ENCODE results near the gene DESI1.
"Not testable (repeated sequence)": the region's sequence is repeated elsewhere in the genome, so short reads cannot be mapped to it uniquely, and the experiment has no call there.

DESI1 gene

GRCh38 chr22:41620589-41621098, at the start of gene DESI1:
DESI1 (minus strand) TSS chr22:41621043; CDS start chr22:41620839, 204 bp downstream.
- no peak for TF ChIP-seq CTCF (IDR thresholded peaks at IDR 0.05; ENCODE audit: control extremely low read depth, extremely low read depth, low read depth, missing control alignments)
- POLR2A ChIA-PET, result interaction anchor here (0.6 to 2.0 kb wide), 5 partner anchors 14 to 326 kb away, joined by 3 to 7 read pairs (median 6); partner anchors contain the start of genes PMM1 and TOB2
- CTCF ChIA-PET, result interaction anchor here (1.5 kb wide), 2 partner anchors 23 to 46 kb away, joined by 4 to 5 read pairs; no protein-coding TSS in a partner anchor
- DNase-seq (ENCODE audit: extremely low spot score), result peak; percentile 47

DNA sequence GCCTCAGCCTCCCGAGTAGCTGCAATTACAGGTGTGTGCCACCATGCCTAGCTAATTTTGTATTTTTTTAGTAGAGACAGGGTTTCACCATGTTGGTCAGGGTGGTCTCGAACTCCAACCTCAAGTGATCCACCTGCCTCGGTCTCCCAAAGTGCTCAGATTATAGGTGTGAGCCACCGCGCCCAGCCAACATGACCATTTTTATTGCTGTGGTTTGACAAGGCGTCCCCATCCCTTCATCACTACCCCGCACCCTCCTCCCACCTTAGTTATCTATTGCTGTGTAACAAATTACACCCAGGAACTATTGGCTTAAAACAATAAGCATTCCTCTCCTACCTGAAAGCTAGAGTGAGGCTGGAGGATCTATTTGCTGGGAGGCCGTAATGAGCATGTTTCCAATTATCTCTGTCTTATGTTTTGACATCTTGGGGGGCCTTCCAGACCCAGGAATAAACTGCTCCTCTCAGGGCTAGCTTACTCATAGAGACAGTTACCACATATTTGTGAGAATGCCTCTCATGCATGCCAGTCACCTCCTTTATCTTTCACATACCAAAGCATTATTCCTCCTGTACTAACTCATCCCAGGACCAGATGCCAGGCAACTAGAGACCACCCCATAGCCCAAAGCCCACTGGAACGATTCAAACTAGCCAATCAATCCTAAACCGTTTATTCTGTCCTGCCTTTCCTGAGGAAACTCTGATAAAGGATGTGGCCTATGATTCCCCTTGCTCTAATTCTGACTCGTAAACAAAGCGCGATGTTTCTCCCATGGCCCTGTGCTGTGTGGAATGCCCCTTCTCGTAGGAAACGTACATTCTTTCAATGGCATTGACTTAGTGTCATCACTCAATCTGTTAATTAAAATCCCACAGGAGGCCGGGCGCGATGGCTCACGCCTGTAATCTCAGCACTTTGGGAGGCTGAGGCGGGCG, 48.4 kb upstream of the DESI1 start:
- no peak for DNase-seq (ENCODE audit: extremely low spot score)
- ChIA-PET CTCF (interaction anchor here (0.8 to 5.0 kb wide), 3 partner anchors 9 to 271 kb away, joined by 3 to 34 read pairs (median 3); no protein-coding TSS in a partner anchor), POLR2A (interaction anchor here (0.7 to 0.9 kb wide), 2 partner anchors 19 to 130 kb away, joined by 5 to 16 read pairs; no protein-coding TSS in a partner anchor)
- no peak for TF ChIP-seq CTCF (IDR thresholded peaks at IDR 0.05; ENCODE audit: control extremely low read depth, extremely low read depth, low read depth, missing control alignments)

DNA sequence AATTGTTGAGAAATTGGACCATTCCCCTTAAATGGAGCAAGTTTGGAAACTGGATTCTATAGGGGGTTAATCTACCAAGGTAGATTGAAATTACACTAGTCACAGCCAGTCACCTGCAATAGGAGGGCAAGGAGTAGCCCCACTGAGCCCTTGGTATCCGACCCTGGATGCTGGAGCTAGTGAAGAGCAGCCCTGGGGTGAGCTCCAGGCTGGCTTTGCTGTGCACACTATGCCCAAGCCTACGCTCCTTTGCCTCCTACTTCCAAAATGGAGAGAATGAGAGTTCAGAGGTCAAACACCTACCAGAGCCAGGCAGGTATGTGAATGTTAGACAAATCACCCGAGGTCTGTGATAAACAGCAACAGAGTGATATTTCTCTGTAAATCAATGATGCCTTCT, 44.1 kb upstream of the DESI1 start:
- ChIA-PET POLR2A (no interaction called here), CTCF (interaction anchor here (0.8 to 4.8 kb wide), 6 partner anchors 9 to 261 kb away, joined by 3 to 82 read pairs (median 4); partner anchors contain the start of gene MEI1)
- DNase-seq (ENCODE audit: extremely low spot score), result no peak
- TF ChIP-seq CTCF (IDR thresholded peaks at IDR 0.05; ENCODE audit: control extremely low read depth, extremely low read depth, low read depth, missing control alignments), result no peak

GRCh38 chr22:41664490-41664889, 43.6 kb upstream of the DESI1 start:
- DNase-seq (ENCODE audit: extremely low spot score), result no peak
- CTCF ChIA-PET, result interaction anchor here (0.8 to 4.8 kb wide), 5 partner anchors 9 to 261 kb away, joined by 3 to 82 read pairs (median 3); partner anchors contain the start of gene MEI1
- POLR2A ChIA-PET, result no interaction called here
- no peak for TF ChIP-seq CTCF (IDR thresholded peaks at IDR 0.05; ENCODE audit: control extremely low read depth, extremely low read depth, low read depth, missing control alignments)

DNA sequence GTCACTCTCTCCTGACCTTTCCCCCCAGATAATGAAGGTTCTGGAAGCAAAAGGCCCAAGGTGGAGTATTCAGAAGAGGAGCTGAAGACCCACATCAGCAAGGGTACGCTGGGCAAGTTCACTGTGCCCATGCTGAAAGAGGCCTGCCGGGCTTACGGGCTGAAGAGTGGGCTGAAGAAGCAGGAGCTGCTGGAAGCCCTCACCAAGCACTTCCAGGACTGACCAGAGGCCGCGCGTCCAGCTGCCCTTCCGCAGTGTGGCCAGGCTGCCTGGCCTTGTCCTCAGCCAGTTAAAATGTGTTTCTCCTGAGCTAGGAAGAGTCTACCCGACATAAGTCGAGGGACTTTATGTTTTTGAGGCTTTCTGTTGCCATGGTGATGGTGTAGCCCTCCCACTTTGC, 42.8 kb upstream of the DESI1 start:
- DNase-seq (ENCODE audit: extremely low spot score); POLR2A ChIA-PET: not testable (repeated sequence)
- CTCF ChIA-PET, result interaction anchor here (1.0 to 4.8 kb wide), 2 partner anchors 10 to 13 kb away, joined by 3 to 82 read pairs; no protein-coding TSS in a partner anchor

DNA sequence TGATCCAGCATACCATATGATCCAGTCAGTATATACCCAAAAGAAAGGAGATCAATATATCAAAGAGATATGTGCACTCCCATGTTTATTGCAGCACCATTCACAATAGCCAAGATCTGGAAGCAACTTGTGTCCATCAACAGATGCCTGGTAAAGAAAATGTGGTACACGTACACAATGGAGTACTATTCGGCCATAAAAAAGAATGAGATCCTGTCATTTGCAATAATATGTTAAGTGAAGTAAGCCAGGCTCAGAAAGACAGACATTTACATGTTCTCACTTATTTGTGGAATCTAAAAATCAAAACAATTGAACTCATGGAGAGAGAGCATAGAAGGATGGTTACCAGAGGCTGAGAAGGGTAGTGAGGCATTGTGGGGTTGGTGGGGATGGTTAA, 40.9 kb upstream of the DESI1 start:
- no peak for TF ChIP-seq CTCF (IDR thresholded peaks at IDR 0.05; ENCODE audit: control extremely low read depth, extremely low read depth, low read depth, missing control alignments)
- no peak for DNase-seq (ENCODE audit: extremely low spot score)
- ChIA-PET POLR2A (no interaction called here), CTCF (no interaction called here)

Data from GM10248 (cell line).